22Rv1 (cell line): ENCODE measurements around the gene TOMM22.

Source experiments
- ZFX ChIP-seq: fragments of 450-650 bp; IDR thresholded peaks from 2 replicates; pipeline ENCODE4 v1.6.1; 2017; ENCODE audit warnings: antibody characterized with exemption, borderline replicate concordance
- TF ChIP-seq, protein P1 (sequence below): fragments of 450-650 bp; IDR thresholded peaks from 2 replicates; pipeline ENCODE4 v1.5.1; 2017; ENCODE audit warnings: mild to moderate bottlenecking

DNA sequence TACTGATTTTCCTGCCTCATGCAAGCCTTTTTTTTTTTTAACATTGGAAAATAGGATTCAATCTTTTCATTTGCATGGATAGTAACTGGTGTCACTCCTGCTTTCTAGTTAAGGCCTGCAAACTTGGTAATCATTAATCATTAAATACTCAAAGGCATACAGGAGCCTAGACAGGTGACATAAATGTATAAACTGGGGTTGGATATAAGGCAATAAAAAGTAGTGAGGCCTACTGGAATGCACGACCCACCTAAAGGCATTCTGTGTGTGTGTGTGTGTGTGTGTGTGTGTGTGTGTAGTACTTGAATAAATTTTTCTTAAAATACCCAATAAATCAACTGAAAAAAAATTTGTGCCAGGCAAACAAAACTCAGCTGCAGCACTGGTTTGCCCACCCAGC is 7.9 kb downstream of the TOMM22 start:
- TF ChIP-seq, protein P1, sequence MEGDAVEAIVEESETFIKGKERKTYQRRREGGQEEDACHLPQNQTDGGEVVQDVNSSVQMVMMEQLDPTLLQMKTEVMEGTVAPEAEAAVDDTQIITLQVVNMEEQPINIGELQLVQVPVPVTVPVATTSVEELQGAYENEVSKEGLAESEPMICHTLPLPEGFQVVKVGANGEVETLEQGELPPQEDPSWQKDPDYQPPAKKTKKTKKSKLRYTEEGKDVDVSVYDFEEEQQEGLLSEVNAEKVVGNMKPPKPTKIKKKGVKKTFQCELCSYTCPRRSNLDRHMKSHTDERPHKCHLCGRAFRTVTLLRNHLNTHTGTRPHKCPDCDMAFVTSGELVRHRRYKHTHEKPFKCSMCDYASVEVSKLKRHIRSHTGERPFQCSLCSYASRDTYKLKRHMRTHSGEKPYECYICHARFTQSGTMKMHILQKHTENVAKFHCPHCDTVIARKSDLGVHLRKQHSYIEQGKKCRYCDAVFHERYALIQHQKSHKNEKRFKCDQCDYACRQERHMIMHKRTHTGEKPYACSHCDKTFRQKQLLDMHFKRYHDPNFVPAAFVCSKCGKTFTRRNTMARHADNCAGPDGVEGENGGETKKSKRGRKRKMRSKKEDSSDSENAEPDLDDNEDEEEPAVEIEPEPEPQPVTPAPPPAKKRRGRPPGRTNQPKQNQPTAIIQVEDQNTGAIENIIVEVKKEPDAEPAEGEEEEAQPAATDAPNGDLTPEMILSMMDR: no peak
- TF ChIP-seq ZFX: no peak
